HL-60/S4 (cell line): ENCODE data around the gene RPS24.
"Not testable (repeated sequence)": the region's sequence is repeated elsewhere in the genome, so short reads cannot be mapped to it uniquely, and the experiment has no call there.

Experiments used
- in situ Hi-C: fragments of 300-500 bp; cut with MboI; formaldehyde crosslinking; loops from 2 replicates; pipeline ENCODE4 v1.14.3; 2022; ENCODE audit warnings: low sequenced_read_pairs

The RPS24 gene

DNA sequence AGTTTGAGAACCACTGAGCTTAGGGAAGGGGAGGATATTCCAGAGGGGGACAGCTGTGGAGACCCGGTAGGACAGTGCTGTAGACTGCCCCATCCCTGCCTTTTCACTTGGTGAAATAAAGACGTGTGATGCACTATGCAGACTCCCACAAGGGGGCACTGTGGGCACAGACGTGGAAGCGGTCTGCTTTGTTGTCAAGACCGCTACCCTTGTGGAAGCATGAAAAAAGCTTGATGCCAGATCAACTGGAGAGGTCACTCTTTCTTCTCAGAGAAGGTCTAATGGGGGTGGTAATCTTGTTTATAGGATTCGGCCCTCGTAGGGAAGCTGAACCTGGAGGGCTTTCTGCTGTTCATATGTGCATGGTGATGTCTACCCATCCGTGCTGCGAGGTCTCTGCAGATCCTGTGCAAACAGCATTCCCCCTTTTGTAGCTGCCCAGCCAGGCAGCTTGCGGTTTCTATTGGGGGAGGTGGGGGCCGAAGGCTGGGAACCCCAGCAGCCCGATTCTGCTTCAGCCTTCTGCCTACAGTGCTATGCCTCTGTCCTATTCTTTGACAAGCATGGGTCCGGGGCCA lies 13.7 kb downstream of the RPS24 start:
- in situ Hi-C loops: loop anchor here (10.0 kb wide), 2 partner anchors 267 to 1147 kb away; no protein-coding TSS in a partner anchor

DNA sequence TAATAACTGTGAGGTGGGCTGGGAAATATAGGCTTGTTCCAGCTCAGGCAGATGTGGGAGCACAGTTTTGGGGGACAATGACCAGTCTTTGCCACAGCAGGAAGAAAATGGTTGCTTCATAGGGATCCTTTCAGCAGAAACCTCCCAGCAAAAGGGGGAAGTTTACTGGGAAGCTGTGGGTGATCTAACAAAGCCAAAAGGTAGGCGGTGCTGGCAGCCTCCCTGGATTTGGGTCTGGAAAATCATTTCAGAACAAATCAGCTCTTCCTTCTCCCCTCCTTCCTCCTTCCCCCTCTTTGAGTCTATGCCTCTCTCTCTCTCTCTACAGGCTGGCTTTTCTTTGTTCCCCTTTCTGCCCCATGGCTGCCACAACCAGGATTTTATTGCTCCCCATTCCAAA lies 16.2 kb downstream of the RPS24 start:
- in situ Hi-C loops: loop anchor here (10.0 kb wide), 2 partner anchors 265 to 1145 kb away; no protein-coding TSS in a partner anchor

DNA sequence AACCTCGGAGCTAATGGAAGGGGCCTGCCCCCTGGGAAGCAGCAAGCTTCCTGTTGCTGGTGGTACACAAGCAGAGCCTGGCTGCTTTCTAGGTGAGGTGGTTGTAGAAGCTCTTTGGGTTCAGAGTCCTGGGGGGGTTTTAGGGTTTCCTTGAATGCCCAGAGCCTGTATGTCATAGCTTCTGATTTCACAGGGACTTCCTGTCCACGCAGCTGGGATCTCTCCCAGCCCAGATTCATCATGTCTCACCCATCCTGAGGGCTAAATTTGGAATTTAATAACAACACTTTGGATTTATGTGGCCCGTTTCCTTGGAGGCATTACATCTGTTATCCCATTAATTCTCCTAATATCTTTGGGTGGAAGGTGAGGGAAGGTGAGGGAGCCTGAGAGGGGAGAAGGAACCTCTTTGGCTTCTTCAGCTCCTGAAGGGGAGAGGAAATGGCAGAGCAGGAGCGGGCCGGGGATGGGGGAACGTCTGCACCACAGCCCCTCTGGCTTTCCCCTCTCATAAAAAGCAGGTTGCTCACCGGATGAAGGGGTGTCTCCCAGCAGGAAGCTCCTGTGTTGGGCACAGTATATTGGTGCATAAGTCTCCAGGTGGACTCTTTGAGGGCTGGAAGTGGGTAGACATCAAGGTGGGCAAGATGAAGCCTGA lies 19.7 kb downstream of the RPS24 start:
- in situ Hi-C loops: no loop called here

DNA sequence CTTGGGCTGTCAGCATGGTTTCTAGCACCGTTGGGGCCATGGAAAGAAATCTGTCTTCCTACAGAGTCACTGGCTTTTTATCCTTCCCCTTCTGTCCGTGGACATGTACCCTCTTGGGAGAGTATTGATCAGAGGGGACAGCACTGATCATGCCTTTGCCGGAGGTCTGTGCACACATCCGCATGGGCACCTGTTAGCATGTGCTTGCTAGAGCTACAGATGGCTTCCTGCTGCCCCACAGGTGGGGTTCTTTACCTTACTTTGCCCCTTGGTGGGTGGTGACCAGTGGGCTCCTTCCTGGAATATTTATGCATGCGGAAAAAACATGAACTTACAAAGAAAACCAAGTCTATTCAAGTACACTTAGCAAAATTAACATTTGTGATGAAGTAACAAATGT lies 24.9 kb downstream of the RPS24 start:
- in situ Hi-C loops: no loop called here

DNA sequence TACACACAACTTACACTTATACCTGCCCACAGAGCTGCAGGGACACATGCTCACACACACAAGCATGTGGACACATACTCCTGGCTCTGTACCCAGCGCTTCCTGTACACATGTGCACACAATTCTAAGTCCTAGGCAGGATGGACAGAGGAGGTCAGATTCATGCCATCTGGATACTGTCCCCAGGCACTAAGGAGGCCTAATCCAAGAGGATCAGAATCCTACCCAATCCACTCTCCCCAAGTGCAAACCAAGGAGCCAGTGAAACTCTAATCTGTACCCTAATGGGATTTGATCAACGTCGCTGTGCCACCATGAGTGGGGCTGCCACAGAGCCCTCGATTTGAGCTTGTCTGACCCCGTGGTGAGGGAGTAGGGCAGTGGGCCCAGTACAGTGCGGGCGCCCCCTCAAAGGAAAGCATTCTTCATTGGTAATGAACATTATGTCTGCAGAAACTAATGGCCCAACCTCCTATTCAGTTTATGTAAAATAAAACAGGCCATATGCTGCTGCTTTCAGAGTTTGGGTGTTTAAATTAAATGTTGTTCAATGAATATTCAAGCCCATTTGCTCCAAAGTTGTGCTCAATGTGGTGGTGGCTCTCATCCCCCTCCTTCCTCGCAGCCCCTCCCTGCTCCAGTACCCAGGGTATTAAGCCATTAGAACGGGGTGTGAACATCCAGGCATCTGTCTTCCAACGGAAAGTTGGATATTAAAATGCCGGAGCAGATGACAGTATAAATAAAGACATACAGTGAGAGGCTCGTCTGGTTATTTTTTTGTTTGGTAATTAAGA lies 26.4 kb downstream of the RPS24 start:
- in situ Hi-C loops: no loop called here

DNA sequence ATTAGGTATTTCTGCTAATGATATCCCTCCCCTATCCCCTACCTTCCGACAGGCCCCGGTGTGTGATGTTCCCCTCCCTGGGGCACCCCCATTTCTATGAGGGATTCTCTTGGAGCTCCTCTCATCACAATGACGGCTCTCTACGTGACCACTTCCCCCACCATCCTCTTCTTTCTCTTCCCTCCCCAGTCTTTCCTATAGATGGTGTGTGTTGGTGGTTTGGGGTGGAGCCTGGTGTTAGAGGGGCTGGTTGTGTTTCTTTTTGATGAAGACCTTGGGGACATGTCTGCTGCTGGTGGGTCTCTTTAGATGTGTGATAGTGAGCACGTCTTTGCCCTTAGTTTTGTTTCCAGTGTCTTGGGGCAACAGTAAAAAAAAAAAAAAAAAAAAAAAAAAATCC lies 28.6 kb downstream of the RPS24 start:
- in situ Hi-C loops: no loop called here

DNA sequence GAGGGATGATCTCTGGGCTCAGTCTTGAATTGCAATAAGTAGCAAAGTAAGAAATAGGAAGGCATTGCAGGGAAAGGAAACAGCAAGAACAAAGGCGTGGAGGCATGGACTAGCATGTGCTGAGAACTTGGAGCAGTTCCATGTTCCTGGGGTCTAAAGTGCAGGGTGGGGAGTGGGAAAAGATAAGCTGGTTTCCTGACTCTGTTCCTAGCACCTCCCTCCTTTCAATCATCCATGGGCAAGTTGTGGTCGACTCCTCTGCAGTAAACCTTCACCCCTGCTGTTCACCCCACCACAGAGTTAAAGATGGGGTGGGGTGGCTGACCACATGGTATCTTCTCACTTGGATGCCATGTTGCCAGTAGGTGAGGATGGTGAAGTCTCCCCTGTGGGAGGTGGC lies 29.6 kb downstream of the RPS24 start:
- in situ Hi-C loops: no loop called here

DNA sequence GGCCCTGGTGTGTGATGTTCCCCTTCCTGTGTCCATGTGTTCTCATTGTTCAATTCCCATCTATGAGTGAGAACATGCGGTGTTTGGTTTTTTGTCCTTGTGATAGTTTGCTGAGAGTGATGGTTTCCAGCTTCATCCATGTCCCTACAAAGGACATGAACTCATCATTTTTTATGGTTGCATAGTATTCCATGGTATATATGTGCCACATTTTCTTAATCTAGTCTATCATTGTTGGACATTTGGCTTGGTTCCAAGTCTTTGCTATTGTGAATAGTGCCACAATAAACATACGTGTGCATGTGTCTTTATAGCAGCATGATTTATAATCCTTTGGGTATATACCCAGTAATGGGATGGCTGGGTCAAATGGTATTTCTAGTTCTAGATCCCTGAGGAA lies 31.3 kb downstream of the RPS24 start:
- in situ Hi-C loops: not testable (repeated sequence)

DNA sequence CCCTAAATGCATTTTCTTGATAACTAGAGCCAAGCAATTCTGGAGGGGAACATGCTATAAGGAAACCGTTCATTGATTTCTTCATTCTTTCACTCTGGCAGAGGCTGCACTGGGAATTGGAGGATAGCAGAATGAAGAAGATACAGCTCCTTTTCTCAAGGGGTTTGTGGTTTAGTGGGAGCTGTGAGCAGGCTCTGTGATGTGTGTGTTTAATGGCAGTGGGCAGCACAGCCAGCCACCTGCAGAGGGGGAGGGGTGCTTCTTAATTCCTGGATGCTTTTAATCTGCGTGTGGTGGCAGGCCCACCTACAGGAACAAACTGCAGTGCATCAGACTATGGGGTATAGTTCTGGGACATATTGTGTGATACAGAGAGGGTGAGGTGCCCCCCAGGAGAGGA lies 31.9 kb downstream of the RPS24 start:
- in situ Hi-C loops: no loop called here

DNA sequence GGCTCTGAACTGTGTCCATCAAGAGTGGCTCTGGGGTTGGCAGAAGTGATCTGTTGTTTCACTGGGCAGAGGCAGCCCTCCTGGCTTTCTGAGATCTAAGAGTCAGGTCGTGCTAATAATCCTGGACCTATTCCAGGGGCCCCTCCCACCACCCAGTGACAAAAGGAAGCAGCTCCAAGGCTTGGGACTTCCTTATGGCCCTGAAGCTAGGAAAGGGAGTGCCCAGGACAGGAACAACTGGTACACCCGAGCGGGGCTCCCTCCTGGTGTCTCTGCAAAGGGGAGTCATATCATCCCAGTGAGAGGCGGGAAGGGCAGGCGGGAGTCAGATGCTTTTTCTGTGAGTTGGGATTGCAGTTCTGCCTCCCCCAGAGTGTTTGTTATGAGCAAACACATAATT lies 32.3 kb downstream of the RPS24 start:
- in situ Hi-C loops: no loop called here

DNA sequence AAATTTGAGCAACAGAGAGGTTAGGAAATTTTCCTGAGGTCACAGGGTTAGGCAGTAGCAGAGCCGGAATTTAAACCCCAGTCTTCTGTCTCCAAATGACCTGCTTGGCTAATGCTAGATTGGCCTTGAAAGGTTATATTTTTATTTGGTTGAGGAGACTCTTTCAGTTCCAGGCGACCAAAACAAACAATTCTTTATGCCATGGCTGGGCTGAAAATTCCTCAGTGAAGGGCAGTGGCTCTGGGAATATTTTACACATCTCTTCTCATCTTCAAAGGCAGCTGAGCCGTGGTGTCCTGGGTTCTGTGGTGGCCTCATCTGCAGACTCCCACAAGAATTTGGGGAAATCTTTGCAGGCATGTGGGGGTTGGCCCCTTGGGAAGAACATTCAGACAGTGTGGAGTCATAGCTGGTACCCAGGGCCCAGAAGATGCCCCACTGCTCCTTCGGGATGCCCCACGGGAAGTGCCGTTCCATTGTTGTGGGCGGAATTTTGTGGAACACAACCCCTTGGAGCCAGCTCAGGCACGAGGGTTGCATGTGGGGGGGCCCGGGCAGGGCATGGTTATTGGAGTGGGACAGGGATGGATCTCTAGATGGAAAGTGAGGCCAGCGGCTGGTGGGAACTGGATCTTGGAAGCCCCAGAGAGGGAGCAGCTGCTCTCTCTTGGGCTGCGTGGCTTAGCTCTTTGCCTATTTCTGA lies 33.2 kb downstream of the RPS24 start:
- in situ Hi-C loops: no loop called here

DNA sequence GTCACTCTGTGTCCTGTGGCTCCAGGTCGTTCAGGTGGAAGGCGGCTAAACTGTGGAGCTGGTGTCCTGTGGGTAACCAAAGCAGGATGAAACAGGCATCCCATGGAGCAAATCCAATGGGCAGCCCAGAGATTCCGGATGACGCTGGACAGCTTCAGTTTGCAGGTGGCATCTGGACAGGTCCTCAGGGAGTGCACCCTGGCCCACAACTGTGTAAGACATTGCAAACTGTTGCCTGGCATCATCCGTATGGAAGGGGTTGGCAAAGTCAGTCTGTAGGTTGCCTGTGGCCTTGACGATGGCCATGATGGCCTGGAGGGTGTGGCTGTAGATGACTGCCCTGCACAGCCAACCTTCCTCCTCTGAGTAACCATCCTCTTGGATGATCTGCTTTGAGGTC lies 35.5 kb downstream of the RPS24 start:
- in situ Hi-C loops: no loop called here

DNA sequence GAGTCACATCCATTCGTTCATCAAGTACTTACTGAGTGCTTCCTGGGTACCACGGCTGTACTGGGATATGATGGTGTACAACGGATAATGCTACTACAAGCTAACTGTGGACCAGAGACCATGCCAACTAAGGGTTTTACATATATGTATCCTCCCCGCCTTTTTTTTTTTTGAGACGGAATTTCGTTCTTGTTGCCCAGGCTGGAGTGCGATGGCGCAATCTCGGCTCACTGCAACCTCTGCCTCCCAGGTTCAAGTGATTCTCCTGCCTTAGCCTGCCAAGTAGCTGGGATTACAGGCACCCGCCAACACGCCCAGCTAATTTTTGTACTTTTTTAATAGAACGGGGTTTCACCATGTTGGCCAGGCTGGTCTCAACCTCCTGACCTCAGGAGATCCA lies 36.4 kb downstream of the RPS24 start:
- in situ Hi-C loops: not testable (repeated sequence)

DNA sequence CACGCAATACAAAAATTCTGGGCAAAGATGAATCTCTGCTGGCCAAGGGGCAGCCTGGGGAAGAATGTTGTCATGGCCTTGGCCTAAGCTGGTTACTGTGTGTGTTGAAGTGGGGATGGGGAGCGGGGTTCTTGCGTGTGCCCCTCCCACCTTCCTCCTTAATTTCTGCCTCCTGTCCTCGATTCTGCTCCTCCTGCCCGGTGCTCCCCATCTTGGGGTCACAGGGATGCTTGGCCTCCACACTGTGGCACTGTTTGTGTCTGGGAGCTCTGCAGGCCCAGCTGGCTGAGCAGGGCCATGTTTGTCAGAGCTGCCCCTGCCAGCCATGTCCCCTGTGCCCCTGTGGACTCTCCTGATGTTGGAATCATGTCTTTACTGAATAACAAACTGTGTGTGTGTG lies 37.1 kb downstream of the RPS24 start:
- in situ Hi-C loops: no loop called here

DNA sequence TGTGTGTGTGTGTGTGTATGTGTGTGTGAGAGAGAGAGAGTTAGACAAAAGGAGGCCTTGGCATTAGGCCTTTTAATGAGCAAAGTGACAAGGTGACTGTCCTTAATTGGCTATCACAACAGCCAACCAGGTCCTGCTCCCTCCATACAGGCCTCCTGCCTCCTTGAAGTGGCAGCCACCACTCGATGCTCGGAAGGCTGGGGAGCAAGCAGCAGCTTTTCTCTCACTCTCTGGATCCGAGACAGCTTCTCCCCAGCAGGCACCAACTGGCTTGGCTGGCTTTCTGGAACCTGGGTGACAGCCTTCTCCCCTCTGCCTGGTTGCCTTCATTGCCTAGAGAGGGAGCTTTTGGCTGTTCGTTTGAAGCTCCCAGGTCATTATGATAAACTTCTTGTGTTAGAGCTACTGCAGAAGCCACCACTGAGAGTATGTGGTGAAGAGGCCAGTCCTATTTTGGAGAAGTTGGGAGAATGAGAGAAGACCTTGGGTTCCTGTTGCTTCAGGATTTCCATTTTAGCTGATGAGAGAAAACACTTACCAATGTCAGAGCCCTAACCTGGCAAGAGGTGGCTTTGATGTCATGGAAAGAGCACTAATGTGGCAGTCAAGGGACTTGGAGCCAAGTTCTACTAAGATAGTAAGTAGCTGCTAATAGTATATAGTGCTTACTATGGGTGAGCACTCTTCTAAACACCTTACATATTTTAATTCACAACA lies 37.6 kb downstream of the RPS24 start:
- in situ Hi-C loops: no loop called here

DNA sequence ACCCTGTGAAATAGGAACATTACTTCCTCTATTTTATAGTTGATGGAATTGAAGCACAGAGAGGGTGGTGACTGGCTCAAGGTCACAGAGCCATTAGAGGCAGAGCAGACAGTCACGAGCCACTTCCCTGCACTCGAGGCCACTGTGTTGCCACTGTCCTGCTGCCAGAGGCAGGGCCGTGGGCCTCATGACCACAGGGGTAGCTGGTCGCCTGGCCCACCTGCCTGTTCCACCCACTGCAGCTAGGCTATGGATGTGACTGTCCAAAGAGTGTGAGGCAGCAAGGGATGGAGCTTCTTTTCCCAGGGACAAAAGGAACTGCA lies 38.2 kb downstream of the RPS24 start:
- in situ Hi-C loops: no loop called here

DNA sequence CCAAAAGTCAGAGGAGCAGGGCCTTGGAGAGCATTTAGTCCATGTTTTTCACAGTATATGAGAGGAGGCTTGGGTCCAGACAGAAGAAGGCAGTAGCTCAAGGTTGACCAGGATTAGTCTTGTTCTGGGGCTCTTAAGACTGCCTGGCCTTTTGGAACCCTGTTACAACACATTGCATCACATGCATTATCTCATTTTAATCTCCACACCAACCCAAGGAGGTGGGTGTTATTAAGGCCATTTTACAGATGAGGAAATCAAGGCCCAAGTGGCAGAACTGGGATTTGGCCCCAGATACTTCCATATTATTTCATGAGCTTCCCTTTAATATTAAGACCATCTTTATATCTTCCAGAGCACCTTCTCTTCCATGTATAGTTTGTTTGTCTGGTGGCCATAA lies 38.8 kb downstream of the RPS24 start:
- in situ Hi-C loops: no loop called here

DNA sequence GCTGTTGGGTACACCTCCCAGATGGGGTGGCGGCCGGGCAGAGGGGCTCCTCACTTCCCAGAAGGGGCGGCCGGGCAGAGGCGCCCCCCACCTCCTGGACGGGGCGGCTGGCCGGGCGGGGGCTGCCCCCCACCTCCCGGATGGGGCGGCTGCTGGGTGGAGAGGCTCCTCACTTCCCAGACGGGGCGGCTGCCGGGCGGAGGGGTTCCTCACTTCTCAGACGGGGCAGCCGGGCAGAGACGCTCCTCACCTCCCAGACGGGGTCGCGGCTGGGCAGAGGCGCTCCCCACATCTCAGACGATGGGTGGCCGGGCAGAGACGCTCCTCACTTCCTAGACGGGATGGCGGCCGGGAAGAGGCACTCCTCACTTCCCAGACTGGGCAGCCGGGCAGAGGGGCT lies 42.1 kb downstream of the RPS24 start:
- in situ Hi-C loops: not testable (repeated sequence)

DNA sequence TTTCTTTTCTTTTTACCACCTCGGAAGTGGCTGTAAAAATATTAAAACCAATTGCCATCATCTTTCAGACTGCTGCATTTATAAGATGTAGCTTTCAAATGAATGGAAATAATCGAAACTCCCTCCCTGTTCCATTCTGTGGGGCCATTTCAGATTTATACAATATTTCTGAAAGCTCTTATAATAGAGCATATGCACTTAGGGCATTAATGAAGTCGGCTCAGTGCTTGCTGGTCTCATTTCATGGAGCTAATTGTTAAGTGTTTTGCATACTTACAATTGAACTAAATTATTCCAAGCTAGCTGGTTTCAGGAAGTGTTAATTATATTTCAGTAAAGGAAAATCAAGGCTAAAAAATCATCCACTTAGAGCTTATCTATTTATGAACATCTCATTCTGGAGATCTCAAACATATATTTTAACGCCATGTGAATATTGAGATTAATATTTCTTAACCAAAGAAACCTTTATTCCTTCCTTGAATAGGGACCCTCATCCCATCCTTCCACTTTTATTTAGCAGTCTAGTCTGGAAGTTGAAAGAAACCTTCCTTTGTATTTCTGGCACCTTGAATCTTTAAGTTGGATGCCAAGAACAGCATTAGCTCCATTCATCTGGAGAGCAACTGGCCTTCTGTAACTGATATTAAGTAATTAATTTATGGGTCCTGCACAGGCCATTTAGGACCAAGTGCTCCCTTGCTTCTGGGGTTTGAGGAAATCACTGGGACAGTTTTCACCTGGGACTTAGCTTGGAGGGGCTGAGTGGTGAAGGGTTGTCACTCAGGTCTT lies 45.1 kb downstream of the RPS24 start:
- in situ Hi-C loops: no loop called here

DNA sequence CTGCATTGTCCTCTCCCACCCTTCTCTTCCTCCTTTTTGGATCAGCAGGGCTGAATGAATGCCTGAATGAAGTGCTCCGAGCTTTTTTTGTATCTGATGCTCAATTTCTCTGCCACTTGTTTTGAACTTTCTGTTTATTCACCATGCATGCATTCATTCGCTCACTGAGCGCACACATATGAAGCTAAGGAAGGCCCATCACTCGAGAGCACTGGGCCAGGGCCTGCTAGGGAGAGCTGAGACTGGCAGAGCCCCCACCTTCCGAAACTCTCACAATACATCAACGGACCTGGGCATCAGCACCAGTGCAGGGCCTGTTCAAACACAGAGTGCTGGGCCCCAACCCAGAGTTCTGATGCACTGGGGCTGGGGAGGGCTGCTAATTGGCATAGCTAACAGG lies 45.7 kb downstream of the RPS24 start:
- in situ Hi-C loops: no loop called here
